NCI-H1092 (cell line): Measurements from ENCODE around the gene ISM2.

Source experiments
- DNase-seq: peaks from one replicate; lab custom pipeline; 2025; lab: John Stamatoyannopoulos, UW

The ISM2 gene

DNA sequence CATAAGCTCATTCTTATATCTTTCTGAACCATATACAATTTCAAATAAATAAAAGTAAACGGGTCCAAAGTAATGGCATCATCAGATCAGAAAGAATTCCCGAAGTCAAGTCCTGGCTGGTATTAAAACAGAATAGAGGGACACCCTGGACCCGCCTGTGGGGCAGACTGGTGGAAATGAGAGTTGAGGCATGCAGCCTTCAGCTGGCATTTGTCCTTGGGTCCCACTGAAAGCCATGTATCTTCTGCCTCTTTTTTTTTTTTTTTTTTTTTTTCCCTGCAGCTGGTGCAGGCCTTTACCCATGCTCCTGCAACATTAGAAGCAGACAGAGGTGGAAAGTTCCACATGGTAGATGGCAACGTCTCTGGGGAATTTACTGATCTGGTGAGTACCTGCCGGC lies 30.8 kb downstream of the ISM2 start:
- no peak for DNase-seq

DNA sequence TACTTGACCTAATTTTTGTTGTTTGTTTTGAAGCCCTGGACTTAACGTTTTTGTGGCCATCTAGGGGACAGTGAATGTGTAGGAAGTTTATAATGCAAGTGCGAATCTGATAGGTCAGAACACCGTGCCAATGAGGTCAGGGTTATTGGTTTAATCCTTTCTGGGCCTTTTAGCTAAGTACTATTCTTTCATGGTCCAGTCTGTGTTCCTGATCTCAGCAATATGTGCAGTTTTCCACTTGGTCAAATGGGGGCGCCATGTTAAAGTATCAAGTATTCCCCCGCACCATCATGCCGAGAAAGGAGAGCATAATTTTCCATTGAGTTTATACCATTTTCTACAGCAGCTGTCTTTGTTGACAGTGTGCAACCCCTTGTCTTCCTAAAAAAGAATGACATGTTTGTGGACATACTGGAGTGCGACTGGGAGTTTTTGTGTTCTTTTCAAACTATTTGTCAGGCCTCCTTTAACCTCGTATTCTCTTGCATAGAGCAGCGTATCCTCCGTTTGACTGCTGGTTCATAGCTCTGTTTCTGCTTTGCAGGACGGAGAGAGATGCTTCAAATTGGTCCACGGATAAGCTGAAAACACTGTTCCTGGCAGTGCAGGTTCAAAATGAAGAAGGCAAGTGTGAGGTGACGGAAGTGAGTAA lies 39.4 kb downstream of the ISM2 start:
- peak; percentile 55 for DNase-seq

DNA sequence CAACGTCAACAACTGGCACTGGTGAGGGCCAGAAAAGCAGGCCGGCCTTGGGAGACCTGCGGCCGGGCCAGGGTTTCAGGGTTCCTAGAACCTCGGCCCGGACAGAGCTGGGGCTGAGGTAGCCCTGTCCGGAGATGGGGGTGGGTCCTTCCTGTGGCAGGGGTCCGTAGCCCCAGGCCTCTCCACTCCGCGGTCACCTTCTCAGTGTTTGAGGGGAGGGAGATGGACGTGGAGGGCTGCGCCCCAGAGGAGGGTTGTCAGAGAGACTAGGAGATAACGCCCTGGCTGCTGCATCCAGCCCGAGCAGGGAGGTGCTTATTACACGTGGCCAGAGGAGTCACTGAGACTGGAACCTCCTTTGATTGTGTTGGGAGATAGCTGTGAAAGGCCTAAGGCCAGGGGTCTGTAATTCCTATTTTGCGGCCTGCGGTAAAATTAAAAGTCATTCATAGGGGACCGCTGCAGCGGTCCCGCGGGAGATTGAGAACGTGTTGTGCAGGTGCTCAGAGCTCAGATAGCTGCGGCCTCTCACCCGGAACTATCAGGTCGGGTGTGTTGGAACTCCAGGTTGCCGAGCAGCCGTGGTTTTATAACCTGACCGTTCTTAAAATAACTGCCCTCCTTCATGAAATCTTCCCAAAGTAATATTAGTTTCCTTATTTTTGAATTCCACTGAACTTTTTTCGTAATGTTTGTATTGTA lies 40.2 kb downstream of the ISM2 start:
- DNase-seq: no peak

DNA sequence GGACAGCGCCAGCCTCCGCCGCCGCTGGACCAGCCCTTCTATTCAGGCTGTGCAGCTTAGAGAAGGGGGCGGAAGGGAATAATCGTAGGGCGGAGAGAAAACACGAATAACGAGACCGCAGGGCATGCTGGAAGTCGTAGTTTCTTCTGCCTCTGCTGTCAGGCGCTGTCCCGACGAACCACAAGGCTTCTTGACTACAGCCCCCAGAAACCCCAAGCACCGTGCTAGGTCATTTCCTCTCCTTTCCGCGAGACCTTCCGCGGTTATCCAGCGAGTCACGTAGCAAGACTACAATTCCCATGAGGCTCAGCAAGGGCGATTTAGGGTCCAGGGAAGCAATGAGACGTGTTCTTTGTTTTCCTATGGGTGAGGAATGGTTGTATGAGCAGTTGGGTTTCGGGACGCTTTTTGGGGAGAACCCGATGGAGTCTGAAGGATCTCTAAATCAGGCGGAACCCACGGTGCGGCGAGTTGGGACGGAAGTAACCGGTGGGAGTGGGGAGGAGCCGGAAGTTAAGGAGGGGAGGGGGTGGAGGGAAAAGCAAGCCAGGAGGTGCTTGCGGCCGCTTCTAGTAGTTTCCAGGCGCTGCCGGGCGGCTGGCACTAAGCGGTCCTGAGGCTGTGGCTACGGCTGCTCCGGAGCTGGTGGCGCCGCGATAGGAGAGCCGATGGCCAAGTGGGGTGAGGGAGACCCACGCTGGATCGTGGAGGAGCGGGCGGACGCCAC lies 40.9 kb downstream of the ISM2 start, which contains the start of the genes AHSA1 and VIPAS39:
TSS of gene AHSA1 (plus strand) at position 572 of the 727 bp plus-strand sequence. CDS start at position 669, 97 bp downstream.
TSS of gene VIPAS39 (minus strand) at position 80 of the 727 bp plus-strand sequence. CDS start 3,499 bp downstream, outside the sequence.
- peak; percentile 97 for DNase-seq

DNA sequence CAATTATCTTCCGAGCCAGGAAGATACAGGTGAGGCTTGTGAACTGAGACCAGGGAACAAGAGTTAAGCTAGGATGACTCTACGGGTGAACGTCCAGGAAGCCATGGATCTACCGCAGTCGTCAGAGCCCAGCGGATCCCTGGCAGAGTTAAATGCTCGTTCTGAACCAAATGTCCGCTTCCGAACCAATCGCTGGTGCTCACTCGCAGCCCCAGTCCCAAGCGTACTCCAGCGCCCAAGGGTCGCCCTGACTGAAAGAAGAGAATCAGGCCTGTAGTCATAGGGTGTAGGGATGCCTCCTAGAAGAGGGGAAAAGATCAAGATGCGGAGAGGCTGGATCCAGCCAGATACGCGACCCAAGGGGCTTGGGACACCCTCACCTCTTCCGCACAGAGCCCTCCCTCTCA lies 41.5 kb downstream of the ISM2 start:
- DNase-seq: no peak

DNA sequence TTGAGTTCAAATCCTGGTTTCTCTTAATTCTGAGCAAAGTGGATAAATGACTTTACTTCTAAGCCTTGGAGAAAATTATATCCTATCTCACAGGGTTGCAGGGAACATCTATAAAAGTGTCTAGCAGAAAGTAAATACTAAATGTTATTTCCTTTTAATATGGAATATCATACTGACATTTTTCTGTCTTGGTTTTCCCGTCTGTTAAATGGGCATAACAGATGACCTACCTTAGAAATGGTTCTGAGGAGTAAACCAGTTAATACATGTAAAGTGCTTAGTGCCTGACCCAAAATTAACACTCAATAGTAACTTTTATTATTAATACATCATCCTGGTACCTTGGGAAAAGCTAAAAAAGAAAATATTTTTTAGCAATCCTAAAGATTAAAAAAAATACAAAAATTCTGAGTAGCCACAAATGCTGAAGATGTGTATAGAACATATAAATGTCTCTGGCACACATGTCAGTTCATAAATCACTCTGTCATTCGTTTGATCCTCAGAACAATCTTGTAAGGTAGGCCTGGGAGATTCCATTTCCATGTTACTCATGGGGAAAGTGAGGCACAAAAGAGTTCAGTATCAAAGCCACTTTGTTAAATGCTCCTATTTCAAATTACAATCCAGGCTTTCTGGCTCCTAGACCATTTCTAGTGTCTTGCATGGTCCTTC lies 42.5 kb downstream of the ISM2 start:
- DNase-seq: no peak

DNA sequence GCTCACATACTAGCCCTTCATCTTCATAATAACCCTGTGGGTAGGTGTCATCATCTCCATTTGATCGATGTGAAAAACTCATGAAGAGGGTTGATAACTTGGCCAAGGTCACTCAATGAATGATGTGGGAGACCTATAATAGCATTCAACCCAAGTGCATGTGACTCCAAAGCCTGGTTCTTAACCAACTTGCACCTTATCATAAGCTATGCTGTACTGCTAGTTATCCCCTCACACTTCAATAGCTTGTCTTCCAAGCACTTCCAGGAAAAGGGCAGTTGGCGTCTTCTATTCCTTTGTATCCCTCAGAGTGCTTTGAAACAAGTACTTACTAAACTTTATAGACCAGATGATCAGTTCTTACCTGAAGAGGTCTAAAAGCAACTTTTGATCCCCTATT lies 56.4 kb downstream of the ISM2 start:
- DNase-seq: no peak

DNA sequence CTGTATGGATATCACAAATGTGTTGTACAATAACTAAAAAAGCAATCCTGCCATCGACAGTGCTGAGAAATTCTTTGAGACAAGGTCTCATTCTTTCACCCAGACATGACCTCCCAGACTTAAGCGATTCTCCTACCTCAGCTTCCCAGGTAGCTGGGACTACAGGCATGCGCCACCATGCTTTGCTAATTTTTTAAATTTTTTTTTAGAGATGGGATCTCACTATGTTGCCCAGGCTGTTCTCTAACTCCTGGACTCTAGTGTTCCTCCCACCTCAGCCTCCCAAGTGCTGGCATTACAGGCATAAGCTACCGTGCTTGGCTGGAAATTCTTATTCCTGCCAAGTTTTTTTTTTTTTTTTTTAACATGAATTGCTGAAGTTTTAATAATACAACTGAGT lies 58.8 kb downstream of the ISM2 start:
- no peak for DNase-seq

DNA sequence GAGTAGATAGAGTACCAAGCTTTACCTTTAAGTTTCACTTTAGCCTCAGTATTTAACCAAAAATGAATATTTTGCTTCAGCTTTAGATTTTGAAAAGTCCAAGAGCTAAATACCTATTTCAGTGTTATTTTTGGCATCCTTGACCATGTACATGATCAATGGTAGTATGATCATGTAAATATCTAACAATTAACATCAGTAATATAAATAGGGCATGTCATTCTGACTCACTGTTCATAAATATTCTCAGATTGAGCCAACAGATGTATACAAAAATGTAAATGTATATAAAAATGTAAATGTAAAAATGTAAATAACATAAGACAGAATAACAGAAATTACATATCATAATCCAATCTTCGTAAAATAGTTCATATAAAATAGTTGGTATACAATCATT lies 60.0 kb downstream of the ISM2 start:
- no peak for DNase-seq

DNA sequence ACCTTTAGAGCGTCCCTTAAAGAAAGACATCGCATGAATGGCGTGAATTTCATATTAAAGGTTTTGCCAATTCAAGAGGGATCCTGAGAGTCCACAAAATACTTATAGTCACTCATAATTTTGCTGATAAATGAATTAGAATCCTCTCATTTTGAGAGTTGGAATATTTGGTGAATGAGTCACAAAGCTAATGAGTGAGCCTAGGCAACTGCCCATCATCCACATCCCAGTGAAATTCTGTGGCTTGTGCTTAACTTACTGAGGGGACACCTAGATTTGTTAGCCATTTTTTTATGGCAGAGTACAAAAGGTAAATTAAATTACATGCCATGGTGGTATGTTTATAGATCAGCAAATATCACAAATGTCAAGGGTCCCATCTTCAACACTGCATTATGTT lies 62.6 kb downstream of the ISM2 start:
- DNase-seq: no peak

DNA sequence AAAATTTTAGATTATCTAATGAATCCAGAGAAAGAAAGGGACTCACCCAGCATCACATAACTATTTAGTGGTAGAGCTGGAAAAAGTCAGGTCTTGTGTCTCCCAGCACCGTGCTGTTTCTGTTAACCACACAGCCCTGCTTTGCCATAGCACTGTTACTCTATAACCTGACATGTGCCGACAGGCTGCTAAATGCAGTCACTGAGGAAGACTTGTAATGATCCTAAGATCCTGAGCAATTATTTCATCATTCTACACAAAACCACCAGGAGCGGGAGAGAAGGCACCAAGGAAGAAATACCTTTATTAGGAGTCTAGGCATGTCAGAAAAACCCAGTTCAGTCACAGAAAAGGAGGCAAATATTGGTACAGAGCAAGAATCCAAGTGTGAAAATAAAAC lies 72.2 kb downstream of the ISM2 start:
- DNase-seq: no peak

DNA sequence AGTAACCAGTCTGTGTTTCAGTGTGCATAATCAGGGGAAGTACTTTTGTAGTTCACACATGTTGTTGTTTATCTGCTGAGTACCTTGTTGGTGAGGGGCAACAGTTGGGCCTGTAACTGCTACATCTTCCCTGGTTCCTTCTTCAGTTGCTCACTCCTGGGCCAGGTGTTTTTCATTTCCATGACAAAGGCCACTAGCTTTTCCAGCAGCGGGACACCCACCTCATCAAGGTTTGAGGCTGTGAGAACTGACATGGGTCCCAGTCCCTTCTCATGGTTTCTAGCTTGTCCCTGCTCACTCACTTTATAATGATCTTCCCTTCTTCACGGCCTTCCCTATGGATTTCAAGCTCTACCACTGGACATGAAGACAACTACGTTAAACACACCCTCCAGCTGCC lies 73.8 kb downstream of the ISM2 start:
- DNase-seq: no peak
